HepG2 (cell line): ENCODE measurements around the gene COLGALT1. TPM values are rescaled to one million over a fixed set of nuclear protein-coding genes. Genes with fewer than 3 reads are reported as not detected.

ENCODE experiments used
- ATAC-seq: fragments of 200-7000 bp; cut with Tn5 transposase; 3 replicates; pipeline ENCODE4 v1.9.1; 2020; ENCODE audit warnings: mild to moderate bottlenecking, moderate library complexity
- BruUV-seq: library from RNA; stranded (reverse); fragments of 400-500 nt; replicated peaks from 2 replicates; lab custom pipeline; 2021; lab: Mats Ljungman, UMichigan
- CTCF ChIA-PET: fragments of 300-600 bp; formaldehyde crosslinking; extraction: SDS; loops from one replicate; lab custom pipeline; 2021; ENCODE audit warnings: low total read pairs, inconsistent platforms, low intra/inter-chr PET ratio; lab: Yijun Ruan, JAX
- POLR2A ChIA-PET: fragments of 350-600 bp; sonication (Branson Sonifier 250); formaldehyde crosslinking; loops from one replicate; lab custom pipeline; 2020; ENCODE audit warnings: antibody characterized with exemption, inconsistent platforms; lab: Yijun Ruan, JAX
- DNase-seq: peaks from one replicate; pipeline ENCODE4 v3.0.0-alpha.2; 2015; ENCODE audit warnings: low spot score
- FAIRE-seq: peaks from 3 replicates; lab custom pipeline; 2011; peaks lifted over from hg19 to GRCh38; lab: Jason Lieb, UNC
- H2AFZ ChIP-seq: one replicate; pipeline ENCODE4 v1.6.1; 2011; ENCODE audit warnings: low read length, inconsistent platforms
- H3K27ac ChIP-seq: fragments of 300-600 bp; 3 replicates; pipeline ENCODE4 v1.8.0; 2011; ENCODE audit warnings: mixed run types, mild to moderate bottlenecking, mixed read lengths, low read length, inconsistent platforms; ENCODE audit not compliant: insufficient read depth; ENCODE audit errors: extremely low read length
- H3K27me3 ChIP-seq, 2 experiments: fragments of 200-600 bp in 1 of 2; 2 replicates in 1 of 2; 3 replicates in 1 of 2; pipeline versions ENCODE4 v1.6.0 to v1.8.0; 2011; ENCODE audit warnings: low read length in 2 of 2, mild to moderate bottlenecking in 2 of 2, moderate library complexity in 2 of 2, inconsistent platforms in 1 of 2; ENCODE audit not compliant: insufficient read depth in 2 of 2, control insufficient read depth in 1 of 2
- H3K36me3 ChIP-seq, 2 experiments: fragments of 200-600 bp in 1 of 2; replicated peaks in 1 of 2; 2 replicates in 1 of 2; 3 replicates in 1 of 2; pipeline versions ENCODE4 v1.5.1 to v1.8.0; 2011; ENCODE audit warnings: low read length in 2 of 2, inconsistent platforms in 1 of 2; ENCODE audit not compliant: insufficient read depth in 2 of 2, control insufficient read depth in 1 of 2
- H3K4me1 ChIP-seq: 2 replicates; pipeline ENCODE4 v1.5.1; 2012; ENCODE audit warnings: low read length, inconsistent platforms; ENCODE audit not compliant: insufficient read depth
- H3K4me2 ChIP-seq: 2 replicates; pipeline ENCODE4 v1.6.0; 2011; ENCODE audit warnings: low read depth, low read length, inconsistent platforms
- H3K4me3 ChIP-seq, 3 experiments: fragments of 200-600 bp in 1 of 3; sonication (generic), shearing (Covaris generic) in 1 of 3; replicated peaks in 1 of 3; 2 replicates each; pipeline ENCODE4 v1.5.1; 2011 to 2016; ENCODE audit warnings: low read length in 3 of 3, inconsistent platforms in 2 of 3, low read depth in 2 of 3, mild to moderate bottlenecking in 2 of 3, control low read depth in 1 of 3, mixed read lengths in 1 of 3; ENCODE audit not compliant: insufficient read depth in 1 of 3
- H3K79me2 ChIP-seq: one replicate; pipeline ENCODE4 v1.6.1; 2011; ENCODE audit warnings: low read length, inconsistent platforms; ENCODE audit not compliant: insufficient read depth
- H3K9ac ChIP-seq: 2 replicates; pipeline ENCODE4 v1.6.0; 2011; ENCODE audit warnings: mild to moderate bottlenecking, low read depth, low read length, inconsistent platforms; ENCODE audit not compliant: insufficient read depth
- H3K9me3 ChIP-seq: 2 replicates; pipeline ENCODE4 v1.5.1; 2012; ENCODE audit warnings: mild to moderate bottlenecking, low read length
- H4K20me1 ChIP-seq: 2 replicates; pipeline ENCODE4 v1.6.0; 2011; ENCODE audit warnings: inconsistent platforms, mild to moderate bottlenecking, low read length, moderate library complexity; ENCODE audit not compliant: insufficient read depth
- GATAD1 ChIP-seq: IDR thresholded peaks from 2 replicates; pipeline ENCODE4 v1.6.1; 2016; ENCODE audit warnings: missing genetic modification reagents, missing compliant biosample characterization
- IRX3 ChIP-seq: sonication (generic); formaldehyde crosslinking; IDR thresholded peaks from 2 replicates; pipeline ENCODE4 v1.8.1; 2023; ENCODE audit warnings: mild to moderate bottlenecking, low read depth, missing genetic modification reagents, borderline replicate concordance
- KLF13 ChIP-seq: sonication (generic); formaldehyde crosslinking; IDR thresholded peaks from 2 replicates; pipeline ENCODE4 v1.4.0; 2020; ENCODE audit warnings: mild to moderate bottlenecking, missing genetic modification reagents
- KMT2B ChIP-seq: IDR thresholded peaks from 2 replicates; pipeline ENCODE4 v1.6.1; 2016; ENCODE audit warnings: missing genetic modification reagents, missing compliant biosample characterization
- MAF1 ChIP-seq: sonication (generic); formaldehyde crosslinking; IDR thresholded peaks from 2 replicates; pipeline ENCODE4 v1.5.0; 2020; ENCODE audit warnings: missing genetic modification reagents, borderline replicate concordance
- NFYC ChIP-seq: IDR thresholded peaks from 2 replicates; pipeline ENCODE4 v1.6.1; 2016; ENCODE audit warnings: missing genetic modification reagents, missing compliant biosample characterization
- PAF1 ChIP-seq: IDR thresholded peaks from 2 replicates; pipeline ENCODE4 v1.6.1; 2016; ENCODE audit warnings: missing genetic modification reagents, missing compliant biosample characterization
- SIX1 ChIP-seq: sonication (generic); formaldehyde crosslinking; IDR thresholded peaks from 2 replicates; pipeline ENCODE4 v1.4.0; 2020; ENCODE audit warnings: missing genetic modification reagents, borderline replicate concordance
- TGIF2 ChIP-seq: IDR thresholded peaks from 2 replicates; pipeline ENCODE4 v1.6.1; 2016; ENCODE audit warnings: control low read depth, missing compliant biosample characterization
- TRIM24 ChIP-seq: sonication (generic); formaldehyde crosslinking; IDR thresholded peaks from 2 replicates; pipeline ENCODE4 v1.8.0; 2022; ENCODE audit warnings: mild to moderate bottlenecking, missing genetic modification reagents
- TSC22D2 ChIP-seq: sonication (generic); formaldehyde crosslinking; IDR thresholded peaks from 2 replicates; pipeline ENCODE4 v1.5.1; 2020; ENCODE audit warnings: missing genetic modification reagents, mild to moderate bottlenecking, borderline replicate concordance
- ZBTB10 ChIP-seq: sonication (generic); formaldehyde crosslinking; IDR thresholded peaks from 2 replicates; pipeline ENCODE4 v1.4.0; 2020; ENCODE audit warnings: missing genetic modification reagents, borderline replicate concordance
- ZBTB46 ChIP-seq: sonication (generic); formaldehyde crosslinking; IDR thresholded peaks from 2 replicates; pipeline ENCODE4 v1.4.0; 2020; ENCODE audit warnings: mild to moderate bottlenecking, missing genetic modification reagents, borderline replicate concordance
- ZFP37 ChIP-seq: sonication (generic); formaldehyde crosslinking; IDR thresholded peaks from 2 replicates; pipeline ENCODE4 v1.4.0; 2020; ENCODE audit warnings: missing genetic modification reagents, borderline replicate concordance
- ZNF230 ChIP-seq: sonication (generic); formaldehyde crosslinking; IDR thresholded peaks from 2 replicates; pipeline ENCODE4 v1.4.0; 2020; ENCODE audit warnings: mild to moderate bottlenecking, missing genetic modification reagents
- ZNF296 ChIP-seq: sonication (generic); formaldehyde crosslinking; conservative IDR thresholded peaks from 2 replicates; pipeline ENCODE4 v1.5.0; 2020; ENCODE audit warnings: mild to moderate bottlenecking, missing genetic modification reagents
- ZNF83 ChIP-seq: sonication (generic); formaldehyde crosslinking; IDR thresholded peaks from 2 replicates; pipeline ENCODE4 v1.4.0; 2020; ENCODE audit warnings: missing genetic modification reagents, mild to moderate bottlenecking, borderline replicate concordance
- ZNF850 ChIP-seq: sonication (generic); formaldehyde crosslinking; conservative IDR thresholded peaks from 2 replicates; pipeline ENCODE4 v1.9.0; 2021; ENCODE audit warnings: mild to moderate bottlenecking, missing genetic modification reagents
- WGBS: methylation state at CpG from one replicate; pipeline ENCODE4 v1.1.6; 2017; ENCODE audit warnings: low lambda C conversion rate; 5-methylcytosine and 5-hydroxymethylcytosine counted together
- in situ Hi-C: cut with HindIII; loops from 2 replicates; pipeline ENCODE4 v1.10.0; 2017; ENCODE audit warnings: low pct_unique_long_range_greater_than_20kb; ENCODE audit not compliant: extremely low pct_ligation_motif_present
- intact Hi-C: fragments of 100-400 bp; cut with micrococcal nuclease; formaldehyde crosslinking; loops from one replicate; pipeline ENCODE4 v1.10.0; 2022; ENCODE audit not compliant: unreplicated experiment
- polyA plus RNA-seq, 8 experiments: library from polyadenylated mRNA; depleted of rRNA in 3 of 8; stranded (reverse) in 7 of 8; unstranded in 1 of 8; fragments of >200 nt; fragmentation: Illumina TruSeq in 4 of 8; extraction: Trizol in 4 of 8; gene quantifications; 2 replicates each; pipeline versions ENCODE4 v1.2.1 to v1.2.3, GENCODE V29; 2011 to 2016; ENCODE audit warnings: low read depth in 4 of 8, missing spikeins in 1 of 8, mixed read lengths in 1 of 8; ENCODE audit not compliant: insufficient read depth in 1 of 8
- total RNA-seq, 5 experiments: library from RNA; depleted of rRNA; stranded (reverse); fragments of >200 nt; fragmentation: Illumina TruSeq; extraction: Trizol; gene quantifications; 2 replicates each; pipeline ENCODE4 v1.2.3, GENCODE V29; 2016; ENCODE audit warnings: low read depth in 1 of 5
- TF ChIP-seq, protein P1 (sequence below): sonication (generic); formaldehyde crosslinking; IDR thresholded peaks from 2 replicates; pipeline ENCODE4 v1.8.1; 2023; ENCODE audit warnings: missing genetic modification reagents, mild to moderate bottlenecking, borderline replicate concordance
- TF ChIP-seq, protein P2 (sequence below): sonication (generic); formaldehyde crosslinking; IDR thresholded peaks from 2 replicates; pipeline ENCODE4 v1.4.0; 2020; ENCODE audit warnings: missing genetic modification reagents

Gene COLGALT1
- total and polyA plus RNA-seq, 2 of the 13 experiments (the other 11 are each of a cell fraction or from before 2014, with no cell fraction given): 58.0 to 211 TPM

GRCh38 chr19:17614476-17614875 lies 59.0 kb downstream of the COLGALT1 start:
- intact Hi-C loops: no loop called here

More at GRCh38 chr19:17614476-17614875, 59.0 kb downstream of the COLGALT1 start:
- H3K4me1 ChIP-seq: peaks cover 31% of the 10 kb centered on the region
- no peak overlapping the region for H3K4me3 ChIP-seq
- H3K9ac ChIP-seq: no peak overlapping the region
- no peak overlapping the region for H3K27ac ChIP-seq
- ATAC-seq (no peak), DNase-seq (no peak), FAIRE-seq (no peak)
- H3K27me3 ChIP-seq: no peaks in the 10 kb centered on the region
- POLR2A ChIA-PET: no interaction called here
- no peaks in the 10 kb centered on the region for H3K36me3 ChIP-seq
- in situ Hi-C loops: no loop called here
- no peaks in the 10 kb centered on the region for H3K9me3 ChIP-seq
- 32% methylated on average over 11 of the region's 12 CpGs for WGBS
- TF ChIP-seq ZBTB46 (CRISPR knock-in tag): no peak
- TF ChIP-seq ZBTB10 (CRISPR knock-in tag): no peak
- no peak for TF ChIP-seq ZNF230 (CRISPR knock-in tag)
- no peak for TF ChIP-seq NFYC (CRISPR knock-in tag)
- TF ChIP-seq TGIF2 (CRISPR knock-in tag): no peak
- TF ChIP-seq PAF1 (CRISPR knock-in tag): no peak
- TF ChIP-seq SIX1 (CRISPR knock-in tag): no peak
- no peak for TF ChIP-seq ZNF296 (CRISPR knock-in tag)
- no peak for TF ChIP-seq ZNF83 (CRISPR knock-in tag)
- no peak for TF ChIP-seq TSC22D2
- no peak for TF ChIP-seq TRIM24 (CRISPR knock-in tag)
- no peak for TF ChIP-seq GATAD1 (CRISPR knock-in tag)
- no peak for TF ChIP-seq ZNF850 (CRISPR knock-in tag)
- TF ChIP-seq, protein P1, sequence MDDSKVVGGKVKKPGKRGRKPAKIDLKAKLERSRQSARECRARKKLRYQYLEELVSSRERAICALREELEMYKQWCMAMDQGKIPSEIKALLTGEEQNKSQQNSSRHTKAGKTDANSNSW (CRISPR knock-in tag): no peak
- TF ChIP-seq, protein P2, sequence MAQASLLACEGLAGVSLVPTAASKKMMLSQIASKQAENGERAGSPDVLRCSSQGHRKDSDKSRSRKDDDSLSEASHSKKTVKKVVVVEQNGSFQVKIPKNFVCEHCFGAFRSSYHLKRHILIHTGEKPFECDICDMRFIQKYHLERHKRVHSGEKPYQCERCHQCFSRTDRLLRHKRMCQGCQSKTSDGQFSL (CRISPR knock-in tag): no peak
- no peak for TF ChIP-seq ZFP37
- no peak for TF ChIP-seq MAF1 (CRISPR knock-in tag)
- no peak for TF ChIP-seq KLF13 (CRISPR knock-in tag)
- no peak for TF ChIP-seq KMT2B (CRISPR knock-in tag)
- no peak for TF ChIP-seq IRX3 (CRISPR knock-in tag)
- no TSS peak for BruUV-seq
- no peak overlapping the region for H2AFZ ChIP-seq
- no peak overlapping the region for H3K4me2 ChIP-seq
- CTCF ChIA-PET: no interaction called here
- no peaks in the 10 kb centered on the region for H3K79me2 ChIP-seq
- no peaks in the 10 kb centered on the region for H4K20me1 ChIP-seq
